BLaER1 treated with 17β-estradiol and CSF1 and Interleukin-3, amounts not matched to agents 10 nM and 100 nM (cell line): ENCODE data around the gene RNF135.
"Not testable (repeated sequence)": the region's sequence is repeated elsewhere in the genome, so short reads cannot be mapped to it uniquely, and the experiment has no call there.

ENCODE experiments used
- H3K27ac ChIP-seq, 11 experiments: shearing (Covaris generic); formaldehyde crosslinking; 2 replicates each; pipeline ENCODE4 v1.8.1; 2022
- H3K27me3 ChIP-seq, 11 experiments: shearing (Covaris generic); formaldehyde crosslinking; 2 replicates each; pipeline ENCODE4 v1.8.1; 2022
- H3K36me3 ChIP-seq, 11 experiments: shearing (Covaris generic); formaldehyde crosslinking; 2 replicates each; pipeline ENCODE4 v1.8.1; 2022
- H3K4me1 ChIP-seq, 10 experiments: shearing (Covaris generic); formaldehyde crosslinking; 2 replicates each; pipeline ENCODE4 v1.8.1; 2022
- H3K4me2 ChIP-seq, 11 experiments: shearing (Covaris generic); formaldehyde crosslinking; 2 replicates each; pipeline ENCODE4 v1.8.1; 2022
- H3K4me3 ChIP-seq, 10 experiments: shearing (Covaris generic); formaldehyde crosslinking; 2 replicates each; pipeline ENCODE4 v1.8.1; 2022
- H3K9ac ChIP-seq, 11 experiments: shearing (Covaris generic); formaldehyde crosslinking; 2 replicates each; pipeline ENCODE4 v1.8.1; 2022
- H3K9me3 ChIP-seq, 11 experiments: shearing (Covaris generic); formaldehyde crosslinking; replicated peaks in 1 of 11; 2 replicates each; pipeline ENCODE4 v1.8.1; 2022
- H4K20me1 ChIP-seq, 11 experiments: shearing (Covaris generic); formaldehyde crosslinking; 2 replicates each; pipeline ENCODE4 v1.8.1; 2022
- Cebpa-rat ChIP-seq, 11 experiments: shearing (Covaris generic); IDR thresholded peaks; 2 replicates each; pipeline ENCODE4 v1.8.1; 2022

RNF135 gene

GRCh38 chr17:30929081-30929633 lies 41.7 kb upstream of the RNF135 start:
- Histone ChIP-seq H3K4me1 (peaks cover 0 to 49% (median 0%) of the 10 kb centered on the region in 10 experiments; a peak in 8 of 20 replicates), H3K9me3 (no peaks in the 10 kb centered on the region), H3K27me3 (peaks cover 0 to 6% (median 4%) of the 10 kb centered on the region in 11 experiments; a peak in 14 of 22 replicates), H3K9ac (no peak overlapping the region), H3K4me2 (peak overlapping the region in 2 of 11 experiments; percentile 28 to 42; a peak in 3 of 22 replicates), H3K4me3 (no peak overlapping the region), H3K27ac (no peak overlapping the region), H3K36me3 (no peaks in the 10 kb centered on the region), H4K20me1 (no peaks in the 10 kb centered on the region)
- TF ChIP-seq Cebpa-rat (IDR thresholded peaks at IDR 0.05), result no peak

- not testable (repeated sequence) for H3K27me3 ChIP-seq, H3K9me3 ChIP-seq, H3K27ac ChIP-seq, H3K4me3 ChIP-seq, H3K36me3 ChIP-seq, H4K20me1 ChIP-seq, H3K9ac ChIP-seq
- Histone ChIP-seq H3K4me2 (0 out of 22 replicates have a peak overlapping the region, but pooled peaks of 1 of the 11 experiments have one; percentile 42), H3K4me1 (peaks cover 0 to 50% (median 0%) of the 10 kb centered on the region in 10 experiments; a peak in 8 of 20 replicates)
Observed at GRCh38 chr17:30929861-30930260, 41.0 kb upstream of the RNF135 start.

- no peak overlapping the region for H3K9ac ChIP-seq
- H3K4me3 ChIP-seq, result no peak overlapping the region
- H3K27me3 ChIP-seq, result no peaks in the 10 kb centered on the region
- no peaks in the 10 kb centered on the region for H3K9me3 ChIP-seq
- peaks cover 0 to 47% (median 0%) of the 10 kb centered on the region in 10 experiments; a peak in 8 of 20 replicates for H3K4me1 ChIP-seq
- no peak overlapping the region for H3K4me2 ChIP-seq
- H4K20me1 ChIP-seq, result no peaks in the 10 kb centered on the region
- TF ChIP-seq Cebpa-rat (IDR thresholded peaks at IDR 0.05), result no peak
- no peak overlapping the region for H3K27ac ChIP-seq
- H3K36me3 ChIP-seq, result peaks cover 0 to 5% (median 0%) of the 10 kb centered on the region in 11 experiments; a peak in 2 of 22 replicates
Observed at GRCh38 chr17:30930495-30930894, 40.3 kb upstream of the RNF135 start.

- H3K4me3 ChIP-seq, H3K27me3 ChIP-seq: not testable (repeated sequence)
- H3K4me1 ChIP-seq, result peaks cover 0 to 36% (median 0%) of the 10 kb centered on the region in 10 experiments; a peak in 8 of 20 replicates
Observed at GRCh38 chr17:30931582-30931981, 39.3 kb upstream of the RNF135 start.

GRCh38 chr17:30933966-30934365 lies 36.9 kb upstream of the RNF135 start:
- H3K9ac ChIP-seq, result no peak overlapping the region
- H3K9me3 ChIP-seq, result no peaks in the 10 kb centered on the region
- no peak overlapping the region for H3K27ac ChIP-seq
- H3K4me2 ChIP-seq, result peak overlapping the region in 2 of 11 experiments; percentile 35 to 54; a peak in 3 of 22 replicates
- H3K36me3 ChIP-seq, result peaks cover 0 to 14% (median 0%) of the 10 kb centered on the region in 11 experiments; a peak in 2 of 22 replicates
- TF ChIP-seq Cebpa-rat (IDR thresholded peaks at IDR 0.05), result no peak
- no peaks in the 10 kb centered on the region for H4K20me1 ChIP-seq
- H3K4me3 ChIP-seq, result no peak overlapping the region
- no peaks in the 10 kb centered on the region for H3K27me3 ChIP-seq
- peaks cover 0 to 32% (median 0%) of the 10 kb centered on the region in 10 experiments; a peak in 7 of 20 replicates for H3K4me1 ChIP-seq

More at GRCh38 chr17:30931582-30931981, 39.3 kb upstream of the RNF135 start:
- peaks cover 0 to 14% (median 0%) of the 10 kb centered on the region in 11 experiments; a peak in 2 of 22 replicates for H3K36me3 ChIP-seq
- not testable (repeated sequence) for H3K9ac ChIP-seq, H4K20me1 ChIP-seq, H3K9me3 ChIP-seq, H3K27ac ChIP-seq, H3K4me2 ChIP-seq

GRCh38 chr17:30939051-30939689 lies 31.7 kb upstream of the RNF135 start:
- peaks cover 0 to 4% (median 0%) of the 10 kb centered on the region in 11 experiments; a peak in 2 of 22 replicates for H3K9me3 ChIP-seq
- H3K27ac ChIP-seq, result no peak overlapping the region
- H3K4me1 ChIP-seq, result peaks cover 0 to 33% (median 0%) of the 10 kb centered on the region in 10 experiments; a peak in 7 of 20 replicates
- no peak for TF ChIP-seq Cebpa-rat (IDR thresholded peaks at IDR 0.05)
- H3K36me3 ChIP-seq, result peaks cover 0 to 46% (median 0%) of the 10 kb centered on the region in 11 experiments; a peak in 4 of 22 replicates
- H4K20me1 ChIP-seq, result no peaks in the 10 kb centered on the region
- H3K4me3 ChIP-seq, result no peak overlapping the region
- no peaks in the 10 kb centered on the region for H3K27me3 ChIP-seq
- H3K4me2 ChIP-seq, result peak overlapping the region in 2 of 11 experiments; percentile 18 to 37; a peak in 5 of 22 replicates
- H3K9ac ChIP-seq, result peak overlapping the region in 1 of 11 experiments; percentile 14; a peak in 1 of 22 replicates

- TF ChIP-seq Cebpa-rat (IDR thresholded peaks at IDR 0.05), result no peak
- peaks cover 0 to 4% (median 0%) of the 10 kb centered on the region in 11 experiments; a peak in 2 of 22 replicates for H3K9me3 ChIP-seq
- H3K4me3 ChIP-seq, result no peak overlapping the region
- peaks cover 0 to 42% (median 0%) of the 10 kb centered on the region in 11 experiments; a peak in 4 of 22 replicates for H3K36me3 ChIP-seq
- H3K27me3 ChIP-seq, result no peaks in the 10 kb centered on the region
- H4K20me1 ChIP-seq, result no peaks in the 10 kb centered on the region
- H3K4me2 ChIP-seq, result no peak overlapping the region
- peaks cover 0 to 31% (median 0%) of the 10 kb centered on the region in 10 experiments; a peak in 7 of 20 replicates for H3K4me1 ChIP-seq
- H3K9ac ChIP-seq, result no peak overlapping the region
- H3K27ac ChIP-seq, result no peak overlapping the region
Observed at GRCh38 chr17:30942308-30943079, 28.3 kb upstream of the RNF135 start.

GRCh38 chr17:30947796-30948195 lies 23.0 kb upstream of the RNF135 start:
- Histone ChIP-seq H3K36me3 (peaks cover 0 to 16% (median 0%) of the 10 kb centered on the region in 11 experiments; a peak in 4 of 22 replicates), H3K27me3 (no peaks in the 10 kb centered on the region), H4K20me1 (no peaks in the 10 kb centered on the region), H3K4me1 (peaks cover 9 to 58% (median 31%) of the 10 kb centered on the region in 10 experiments), H3K27ac (no peak overlapping the region), H3K4me3 (no peak overlapping the region), H3K9ac (no peak overlapping the region), H3K4me2 (peak overlapping the region in 1 of 11 experiments; percentile 20; a peak in 2 of 22 replicates), H3K9me3 (peaks cover 0 to 4% (median 0%) of the 10 kb centered on the region in 11 experiments; a peak in 2 of 22 replicates)
- no peak for TF ChIP-seq Cebpa-rat (IDR thresholded peaks at IDR 0.05)
